ENCODE results near the gene PAPSS2. TPM values are rescaled to one million over a fixed set of nuclear protein-coding genes. Genes with fewer than 3 reads are reported as not detected.
A peak's percentile ranks its signal among the peaks of the same experiment; 100 is the strongest.

PAPSS2 gene
- total and polyA plus RNA-seq, 2 experiments from 2014 or later = 38.3 to 58.0 TPM

DNA sequence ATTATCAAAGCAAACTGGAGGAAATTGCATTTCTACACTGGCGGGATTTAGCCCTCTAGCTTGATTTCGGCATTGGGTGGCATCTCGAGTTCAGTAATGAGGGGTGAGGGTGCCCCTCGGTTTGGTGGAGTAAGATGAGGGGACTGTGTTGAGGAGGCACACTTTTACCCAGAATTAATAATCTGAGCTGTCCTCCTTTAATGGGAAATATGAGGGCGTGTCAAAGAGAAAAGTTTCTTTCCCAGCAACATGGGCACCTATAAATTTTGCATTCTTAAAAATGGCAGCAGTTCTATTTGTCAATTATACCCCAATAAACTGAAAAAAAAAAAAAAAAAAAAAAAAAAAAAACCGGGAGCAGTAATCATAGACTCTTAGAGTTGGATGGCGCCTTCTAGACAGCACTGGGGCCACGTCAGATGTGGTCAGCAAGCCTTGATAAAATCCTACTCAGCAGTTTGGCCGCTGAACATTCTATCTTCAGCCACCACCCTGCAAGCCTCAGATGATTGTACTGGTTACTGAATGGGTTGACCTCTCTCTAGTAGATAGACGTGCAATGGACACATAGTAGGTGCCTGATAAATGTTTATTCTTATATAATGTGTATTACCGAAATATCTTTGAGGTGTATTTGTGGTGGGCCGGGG is 931 bp downstream of the PAPSS2 start:
- no peaks in the 10 kb centered on the region for H3K9me3 ChIP-seq (ENCODE audit: low read depth)
- no peaks in the 10 kb centered on the region for H3K9me2 ChIP-seq (replicated peaks; ENCODE audit: insufficient read depth)
- H2AFZ ChIP-seq = peak overlapping the region; percentile 82
- peak overlapping the region; percentile 79 for H3K4me3 ChIP-seq
- H3K36me3 ChIP-seq (replicated peaks; ENCODE audit: insufficient read depth, low read depth) = no peaks in the 10 kb centered on the region
- H3K27ac ChIP-seq = peak overlapping the region; percentile 89
- H3K27me3 ChIP-seq = no peaks in the 10 kb centered on the region
- no peaks in the 10 kb centered on the region for H4K20me1 ChIP-seq (ENCODE audit: insufficient read depth, poor library complexity, severe bottlenecking)
- peak overlapping the region; percentile 90 for H3K4me2 ChIP-seq
- TF ChIP-seq EZH2 (IDR thresholded peaks at IDR 0.05; ENCODE audit: borderline replicate concordance) (no peak), EZH2phosphoT487 (IDR thresholded peaks at IDR 0.05; ENCODE audit: low read depth, severe bottlenecking, unreplicated experiment) (no peak)
- TF ChIP-seq, protein P1, sequence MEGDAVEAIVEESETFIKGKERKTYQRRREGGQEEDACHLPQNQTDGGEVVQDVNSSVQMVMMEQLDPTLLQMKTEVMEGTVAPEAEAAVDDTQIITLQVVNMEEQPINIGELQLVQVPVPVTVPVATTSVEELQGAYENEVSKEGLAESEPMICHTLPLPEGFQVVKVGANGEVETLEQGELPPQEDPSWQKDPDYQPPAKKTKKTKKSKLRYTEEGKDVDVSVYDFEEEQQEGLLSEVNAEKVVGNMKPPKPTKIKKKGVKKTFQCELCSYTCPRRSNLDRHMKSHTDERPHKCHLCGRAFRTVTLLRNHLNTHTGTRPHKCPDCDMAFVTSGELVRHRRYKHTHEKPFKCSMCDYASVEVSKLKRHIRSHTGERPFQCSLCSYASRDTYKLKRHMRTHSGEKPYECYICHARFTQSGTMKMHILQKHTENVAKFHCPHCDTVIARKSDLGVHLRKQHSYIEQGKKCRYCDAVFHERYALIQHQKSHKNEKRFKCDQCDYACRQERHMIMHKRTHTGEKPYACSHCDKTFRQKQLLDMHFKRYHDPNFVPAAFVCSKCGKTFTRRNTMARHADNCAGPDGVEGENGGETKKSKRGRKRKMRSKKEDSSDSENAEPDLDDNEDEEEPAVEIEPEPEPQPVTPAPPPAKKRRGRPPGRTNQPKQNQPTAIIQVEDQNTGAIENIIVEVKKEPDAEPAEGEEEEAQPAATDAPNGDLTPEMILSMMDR (IDR thresholded peaks at IDR 0.05; ENCODE audit: poor library complexity) = no peak
- H3K4me1 ChIP-seq (ENCODE audit: insufficient read depth) = peaks cover 10% of the 10 kb centered on the region
- peak; percentile 65 for DNase-seq (ENCODE audit: low spot score)
- H3K79me2 ChIP-seq = peaks cover 46% of the 10 kb centered on the region
- 30% methylated on average over 12 of the region's 12 CpGs for WGBS (ENCODE audit: low lambda C conversion rate, missing lambda C conversion rate)

DNA sequence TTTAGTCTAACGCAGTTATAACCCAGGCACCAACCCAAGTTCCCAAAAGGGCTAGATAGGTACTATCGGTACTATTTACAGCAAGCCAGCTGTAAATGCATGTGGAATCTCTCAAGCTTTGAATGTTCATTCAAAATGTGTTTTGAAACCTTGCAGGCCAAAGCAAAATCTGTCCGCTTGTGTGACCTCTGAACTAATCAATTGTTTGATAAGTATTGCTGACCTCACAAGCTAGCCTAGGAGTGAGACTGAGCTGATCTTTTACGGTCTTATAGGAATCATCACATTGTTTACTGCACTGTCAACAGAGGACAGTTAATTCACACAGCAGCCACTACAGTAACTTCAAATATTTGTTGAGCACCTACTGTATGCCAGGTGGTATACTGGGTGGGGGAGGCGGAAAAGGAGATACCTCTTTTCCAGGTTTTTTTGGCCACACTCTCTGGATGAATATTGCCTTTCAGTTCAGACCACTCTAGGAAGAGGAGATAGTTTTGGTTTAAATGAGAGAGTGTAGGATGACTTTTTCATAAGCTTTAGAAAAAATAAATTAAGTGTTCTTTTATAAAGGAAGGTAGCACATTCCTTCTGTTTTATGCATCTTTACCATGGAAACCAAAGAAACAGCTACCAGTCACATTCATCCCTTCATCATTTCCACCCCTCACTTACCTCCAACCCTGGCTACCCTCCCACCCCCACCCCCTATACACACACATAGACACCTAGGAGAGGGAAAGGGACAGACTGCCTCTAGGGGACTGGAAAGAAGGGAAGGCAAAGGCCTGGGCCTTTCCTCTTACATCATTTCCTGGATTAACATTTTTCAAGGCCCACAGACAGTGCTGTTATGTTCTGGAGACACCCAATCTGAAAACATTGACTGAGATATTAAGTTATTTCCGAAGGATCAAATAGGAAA is 2.4 kb downstream of the PAPSS2 start:
- Histone ChIP-seq H4K20me1 (ENCODE audit: insufficient read depth, poor library complexity, severe bottlenecking) (no peaks in the 10 kb centered on the region), H3K36me3 (replicated peaks; ENCODE audit: insufficient read depth, low read depth) (no peaks in the 10 kb centered on the region), H2AFZ (no peak overlapping the region), H3K4me3 (no peak overlapping the region), H3K27me3 (no peaks in the 10 kb centered on the region), H3K9me2 (replicated peaks; ENCODE audit: insufficient read depth) (no peaks in the 10 kb centered on the region), H3K27ac (peak overlapping the region; percentile 53), H3K4me2 (peak overlapping the region; percentile 90), H3K79me2 (peaks cover 59% of the 10 kb centered on the region), H3K9me3 (ENCODE audit: low read depth) (no peaks in the 10 kb centered on the region), H3K4me1 (ENCODE audit: insufficient read depth) (peaks cover 15% of the 10 kb centered on the region)
- DNase-seq (ENCODE audit: low spot score) = no peak
- 83% methylated on average over 6 of the region's 6 CpGs for WGBS (ENCODE audit: low lambda C conversion rate, missing lambda C conversion rate)
- TF ChIP-seq, protein P1 (IDR thresholded peaks at IDR 0.05; ENCODE audit: poor library complexity) = no peak
- TF ChIP-seq EZH2phosphoT487 (IDR thresholded peaks at IDR 0.05; ENCODE audit: low read depth, severe bottlenecking, unreplicated experiment) = no peak
- no peak for TF ChIP-seq EZH2 (IDR thresholded peaks at IDR 0.05; ENCODE audit: borderline replicate concordance)

DNA sequence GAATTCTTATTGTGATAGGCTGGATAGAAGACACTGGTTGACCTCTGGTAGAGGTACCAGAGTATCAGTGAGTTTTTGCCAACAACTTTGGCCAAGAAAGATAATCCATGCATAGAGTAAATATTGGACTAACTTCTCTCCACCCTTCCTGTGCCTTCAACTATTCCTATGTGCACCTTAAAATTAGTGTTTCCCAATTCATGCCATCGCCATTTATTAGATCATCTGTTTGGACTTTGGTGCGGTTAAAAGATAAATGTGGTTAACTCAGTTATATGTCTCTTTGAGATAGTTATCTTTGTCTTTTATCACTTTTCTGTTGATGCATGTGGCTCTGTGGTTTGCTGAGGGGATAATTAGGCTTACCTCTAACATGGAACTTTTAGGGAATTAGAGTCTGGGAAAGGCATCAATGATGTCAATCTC is 4.6 kb downstream of the PAPSS2 start:
- WGBS (ENCODE audit: low lambda C conversion rate, missing lambda C conversion rate) = 68% methylated on average over 2 of the region's 2 CpGs
- Histone ChIP-seq H3K79me2 (peaks cover 77% of the 10 kb centered on the region), H3K27ac (no peak overlapping the region)

More for the DNA sequence above, 4.6 kb downstream of the PAPSS2 start:
- Histone ChIP-seq H2AFZ (no peak overlapping the region), H3K27me3 (no peaks in the 10 kb centered on the region), H3K4me1 (ENCODE audit: insufficient read depth) (peaks cover 15% of the 10 kb centered on the region), H3K36me3 (replicated peaks; ENCODE audit: insufficient read depth, low read depth) (no peaks in the 10 kb centered on the region), H3K9me2 (replicated peaks; ENCODE audit: insufficient read depth) (no peaks in the 10 kb centered on the region), H4K20me1 (ENCODE audit: insufficient read depth, poor library complexity, severe bottlenecking) (no peaks in the 10 kb centered on the region), H3K4me2 (no peak overlapping the region), H3K9me3 (ENCODE audit: low read depth) (no peaks in the 10 kb centered on the region), H3K4me3 (no peak overlapping the region)
- TF ChIP-seq, protein P1 (IDR thresholded peaks at IDR 0.05; ENCODE audit: poor library complexity) = no peak
- TF ChIP-seq EZH2 (IDR thresholded peaks at IDR 0.05; ENCODE audit: borderline replicate concordance) = no peak
- no peak for TF ChIP-seq EZH2phosphoT487 (IDR thresholded peaks at IDR 0.05; ENCODE audit: low read depth, severe bottlenecking, unreplicated experiment)
- DNase-seq (ENCODE audit: low spot score) = no peak
